ENCODE data around the gene PRDM2. TPM values are rescaled to one million over a fixed set of nuclear protein-coding genes. Genes with fewer than 3 reads are reported as not detected.

Gene PRDM2
- total RNA-seq, 2 experiments from 2014 or later, result 136 to 140 TPM

DNA sequence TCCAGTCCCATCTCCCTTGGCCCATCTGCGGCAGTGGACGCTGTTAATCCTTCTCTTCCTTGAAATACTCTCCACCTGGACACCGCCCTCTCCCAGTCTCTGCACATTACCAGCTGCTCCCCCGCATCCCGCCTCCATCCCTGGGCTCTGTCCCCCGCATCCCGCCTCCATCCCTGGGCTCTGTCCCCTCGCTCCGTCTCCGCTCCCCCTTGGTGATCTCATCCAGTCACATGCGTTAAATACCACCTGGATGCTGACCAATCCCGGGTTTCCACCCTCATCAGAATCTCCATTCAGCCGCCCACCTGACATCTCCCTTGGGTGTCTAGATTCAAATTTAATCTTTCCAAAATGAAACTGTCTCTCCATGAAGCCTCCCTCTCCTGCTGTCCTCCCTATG lies 106.1 kb downstream of the PRDM2 start:
- Histone ChIP-seq H3K36me3 (ENCODE audit: insufficient read depth, low read length) (peaks cover 4% of the 10 kb centered on the region), H3K27me3 (ENCODE audit: control insufficient read depth in 1 of 2, insufficient read depth in 2 of 2, low read length in 2 of 2) (no peaks in the 10 kb centered on the region), H3K4me3 (ENCODE audit: low read length) (no peak overlapping the region), H3K9me3 (ENCODE audit: control insufficient read depth in 1 of 2, insufficient read depth in 1 of 2, low read length in 2 of 2) (no peaks in the 10 kb centered on the region), H3K27ac (ENCODE audit: low read depth in 1 of 2, low read length in 2 of 2) (no peak overlapping the region), H3K4me1 (ENCODE audit: insufficient read depth, low read length) (peaks cover 8% of the 10 kb centered on the region)
- no peaks in the 10 kb centered on the region for H3K27me3 Mint-ChIP-seq
- no peak overlapping the region for H3K27ac Mint-ChIP-seq
- no peak for DNase-seq
- peaks cover 27% of the 10 kb centered on the region for H3K4me1 Mint-ChIP-seq (ENCODE audit: low read depth)
- POLR2A ChIA-PET, result no interaction called here
- no peak for ATAC-seq (ENCODE audit: poor library complexity)
- CTCF ChIA-PET, result no interaction called here
- H3K4me3 Mint-ChIP-seq, result no peak overlapping the region
- H3K9me3 Mint-ChIP-seq, result no peaks in the 10 kb centered on the region
- H3K36me3 Mint-ChIP-seq (ENCODE audit: low read depth), result peaks cover 5% of the 10 kb centered on the region
- intact Hi-C loops (cut with DNase I, micrococcal nuclease), result no loop called here
- TF ChIP-seq, protein P1, sequence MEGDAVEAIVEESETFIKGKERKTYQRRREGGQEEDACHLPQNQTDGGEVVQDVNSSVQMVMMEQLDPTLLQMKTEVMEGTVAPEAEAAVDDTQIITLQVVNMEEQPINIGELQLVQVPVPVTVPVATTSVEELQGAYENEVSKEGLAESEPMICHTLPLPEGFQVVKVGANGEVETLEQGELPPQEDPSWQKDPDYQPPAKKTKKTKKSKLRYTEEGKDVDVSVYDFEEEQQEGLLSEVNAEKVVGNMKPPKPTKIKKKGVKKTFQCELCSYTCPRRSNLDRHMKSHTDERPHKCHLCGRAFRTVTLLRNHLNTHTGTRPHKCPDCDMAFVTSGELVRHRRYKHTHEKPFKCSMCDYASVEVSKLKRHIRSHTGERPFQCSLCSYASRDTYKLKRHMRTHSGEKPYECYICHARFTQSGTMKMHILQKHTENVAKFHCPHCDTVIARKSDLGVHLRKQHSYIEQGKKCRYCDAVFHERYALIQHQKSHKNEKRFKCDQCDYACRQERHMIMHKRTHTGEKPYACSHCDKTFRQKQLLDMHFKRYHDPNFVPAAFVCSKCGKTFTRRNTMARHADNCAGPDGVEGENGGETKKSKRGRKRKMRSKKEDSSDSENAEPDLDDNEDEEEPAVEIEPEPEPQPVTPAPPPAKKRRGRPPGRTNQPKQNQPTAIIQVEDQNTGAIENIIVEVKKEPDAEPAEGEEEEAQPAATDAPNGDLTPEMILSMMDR (IDR thresholded peaks at IDR 0.05), result no peak

GRCh38 chr1:13807209-13807608 lies 107.2 kb downstream of the PRDM2 start:
- Histone ChIP-seq H3K4me1 (ENCODE audit: insufficient read depth, low read length) (peaks cover 8% of the 10 kb centered on the region), H3K27ac (ENCODE audit: low read depth in 1 of 2, low read length in 2 of 2) (no peak overlapping the region), H3K4me3 (ENCODE audit: low read length) (no peak overlapping the region), H3K27me3 (ENCODE audit: control insufficient read depth in 1 of 2, insufficient read depth in 2 of 2, low read length in 2 of 2) (no peaks in the 10 kb centered on the region), H3K9me3 (ENCODE audit: control insufficient read depth in 1 of 2, insufficient read depth in 1 of 2, low read length in 2 of 2) (no peaks in the 10 kb centered on the region), H3K36me3 (ENCODE audit: insufficient read depth, low read length) (peaks cover 4% of the 10 kb centered on the region)
- peaks cover 35% of the 10 kb centered on the region for H3K4me1 Mint-ChIP-seq (ENCODE audit: low read depth)
- H3K36me3 Mint-ChIP-seq (ENCODE audit: low read depth), result peaks cover 5% of the 10 kb centered on the region
- peak overlapping the region; percentile 48 for H3K27ac Mint-ChIP-seq
- peak in 3 of 14 experiments; percentile 25 to 31 (median 27) for DNase-seq
- H3K4me3 Mint-ChIP-seq, result no peak overlapping the region
- POLR2A ChIA-PET, result no interaction called here
- ATAC-seq (ENCODE audit: poor library complexity), result no peak
- CTCF ChIA-PET, result no interaction called here
- intact Hi-C loops (cut with DNase I, micrococcal nuclease), result no loop called here
- TF ChIP-seq, protein P1 (IDR thresholded peaks at IDR 0.05), result no peak
- no peaks in the 10 kb centered on the region for H3K27me3 Mint-ChIP-seq
- H3K9me3 Mint-ChIP-seq, result no peaks in the 10 kb centered on the region

- H3K27ac ChIP-seq (ENCODE audit: low read depth in 1 of 2, low read length in 2 of 2), result no peak overlapping the region
- Mint-ChIP-seq H3K36me3 (ENCODE audit: low read depth) (peaks cover 5% of the 10 kb centered on the region), H3K27me3 (no peaks in the 10 kb centered on the region), H3K4me1 (ENCODE audit: low read depth) (peaks cover 35% of the 10 kb centered on the region), H3K27ac (no peak overlapping the region), H3K4me3 (no peak overlapping the region), H3K9me3 (no peaks in the 10 kb centered on the region)
- no peaks in the 10 kb centered on the region for H3K27me3 ChIP-seq (ENCODE audit: control insufficient read depth in 1 of 2, insufficient read depth in 2 of 2, low read length in 2 of 2)
- DNase-seq (no peak), ATAC-seq (ENCODE audit: poor library complexity) (no peak)
- TF ChIP-seq, protein P1 (IDR thresholded peaks at IDR 0.05), result no peak
- H3K36me3 ChIP-seq (ENCODE audit: insufficient read depth, low read length), result peaks cover 4% of the 10 kb centered on the region
- no peak overlapping the region for H3K4me3 ChIP-seq (ENCODE audit: low read length)
- peaks cover 17% of the 10 kb centered on the region for H3K4me1 ChIP-seq (ENCODE audit: insufficient read depth, low read length)
- ChIA-PET POLR2A (no interaction called here), CTCF (no interaction called here)
- intact Hi-C loops (cut with DNase I, micrococcal nuclease), result no loop called here
- H3K9me3 ChIP-seq (ENCODE audit: control insufficient read depth in 1 of 2, insufficient read depth in 1 of 2, low read length in 2 of 2), result no peaks in the 10 kb centered on the region
Measured at GRCh38 chr1:13808729-13809131, 108.7 kb downstream of the PRDM2 start.
